ENCODE results near the gene CTNNA3.

CTNNA3 gene

GRCh38 chr10:67098461-67098860, 597.5 kb downstream of the CTNNA3 start:
- DNase-seq, result peak in 2 of 3 experiments; percentile 9 to 70

- no peak for DNase-seq
Observed at GRCh38 chr10:67095531-67095930, 600.5 kb downstream of the CTNNA3 start.

DNA sequence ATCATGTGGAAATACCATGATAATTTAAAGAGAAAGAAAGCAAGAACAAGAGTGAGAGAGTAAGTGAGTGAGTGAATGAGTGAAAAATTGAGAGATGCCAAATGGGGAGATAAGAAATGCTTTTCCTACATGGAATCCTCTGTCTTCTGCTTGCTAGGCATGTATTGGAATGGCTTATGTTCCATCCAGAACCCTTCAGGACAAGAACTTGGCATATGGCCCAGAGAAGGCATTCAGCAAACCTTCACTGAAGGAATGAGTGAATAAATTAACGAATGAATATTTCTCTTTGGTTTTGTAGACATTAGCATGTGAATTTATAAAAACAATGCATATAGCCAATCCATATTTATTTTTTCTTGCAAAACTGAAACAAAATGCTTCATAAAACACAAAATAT, 608.0 kb downstream of the CTNNA3 start:
- no peak for DNase-seq

- no peak for DNase-seq
Observed at GRCh38 chr10:67087135-67087425, 608.9 kb downstream of the CTNNA3 start.

- no peak for DNase-seq
Observed at GRCh38 chr10:67086327-67087134, 609.5 kb downstream of the CTNNA3 start.

- no peak for DNase-seq
Observed at GRCh38 chr10:67079126-67079525, 616.9 kb downstream of the CTNNA3 start.

DNA sequence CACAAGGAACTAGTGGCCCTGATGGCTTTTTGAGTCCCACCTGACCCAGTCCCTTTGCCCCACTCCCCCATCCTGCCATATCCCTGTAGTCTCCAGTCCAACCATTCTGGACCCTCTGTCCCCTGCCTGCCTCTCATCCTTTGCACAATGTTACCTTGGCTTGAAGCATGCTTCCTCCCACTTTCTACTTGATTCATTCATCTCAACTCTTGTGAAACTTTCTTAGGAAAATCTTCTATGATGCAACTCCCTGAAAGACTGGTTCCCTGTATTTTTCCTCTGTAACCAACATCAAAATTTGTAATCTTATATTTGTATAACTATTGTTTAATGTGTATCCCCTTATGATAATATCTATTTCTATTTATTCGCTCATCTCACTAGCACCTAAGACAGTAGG, 618.6 kb downstream of the CTNNA3 start:
- DNase-seq, result no peak

DNA sequence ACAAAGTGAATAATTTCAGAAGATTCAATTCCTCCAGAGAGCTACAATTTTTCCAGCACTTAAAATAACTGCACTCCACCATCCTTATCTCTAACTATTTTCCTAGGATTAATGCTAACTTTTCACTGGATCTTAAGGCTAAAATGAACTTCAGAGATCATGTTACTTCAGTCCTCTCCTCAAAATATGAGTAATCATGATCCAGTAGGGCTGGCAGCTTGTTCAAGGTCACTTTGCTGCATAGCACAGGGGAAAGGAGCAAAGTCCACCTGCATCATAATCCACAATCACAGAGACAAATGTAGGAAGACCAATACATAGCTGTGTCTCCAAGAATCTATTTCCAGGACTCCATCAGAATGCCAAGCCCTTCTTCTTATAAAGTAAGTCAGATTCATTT, 619.9 kb downstream of the CTNNA3 start:
- DNase-seq, result no peak

- no peak for DNase-seq
Observed at GRCh38 chr10:67075491-67075971, 620.5 kb downstream of the CTNNA3 start.

GRCh38 chr10:67072654-67073053, 623.3 kb downstream of the CTNNA3 start:
- no peak for DNase-seq

DNA sequence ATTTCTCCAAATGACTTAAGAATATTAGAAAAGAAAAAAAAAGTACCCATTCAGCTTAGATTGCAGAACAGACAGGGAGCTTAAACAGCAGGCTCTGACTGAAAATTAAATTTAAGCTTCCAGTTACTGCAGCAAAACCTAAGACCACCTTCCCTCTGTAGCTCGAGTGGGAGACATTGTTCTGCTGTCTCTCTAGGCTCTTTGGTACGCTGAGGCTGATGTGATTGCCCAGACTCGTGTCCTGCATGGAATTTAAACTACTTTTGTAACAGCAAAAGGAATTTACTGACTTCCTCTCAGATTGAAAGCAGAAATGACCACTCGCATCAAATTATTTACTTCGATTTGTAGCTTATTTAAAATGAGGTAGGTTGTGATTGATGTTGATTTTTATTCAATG, 645.6 kb downstream of the CTNNA3 start:
- no peak for DNase-seq

- no peak for DNase-seq
Observed at GRCh38 chr10:67049988-67050387, 646.0 kb downstream of the CTNNA3 start.

DNA sequence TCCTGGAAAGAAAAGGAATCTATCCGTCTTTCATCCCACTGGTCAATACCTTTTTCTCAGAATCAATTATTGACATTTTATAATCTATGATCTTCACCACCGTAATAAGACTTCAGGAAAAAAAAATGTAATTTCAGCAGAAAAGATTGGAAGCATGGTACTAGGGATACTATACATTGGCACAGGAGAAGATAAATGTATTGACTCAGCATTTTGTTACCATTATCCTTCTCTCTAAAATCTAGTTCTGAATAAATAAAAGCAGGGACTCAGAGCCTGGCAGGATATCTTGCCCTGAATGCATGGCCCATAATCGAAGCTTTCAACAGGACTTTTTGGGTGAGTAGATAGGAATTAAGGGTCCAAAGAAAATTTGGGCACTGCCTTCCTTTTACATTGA, 649.5 kb downstream of the CTNNA3 start:
- no peak for DNase-seq

GRCh38 chr10:67045404-67045803, 650.6 kb downstream of the CTNNA3 start:
- DNase-seq, result no peak

- DNase-seq, result no peak
Observed at GRCh38 chr10:67043041-67043440, 653.0 kb downstream of the CTNNA3 start.

DNA sequence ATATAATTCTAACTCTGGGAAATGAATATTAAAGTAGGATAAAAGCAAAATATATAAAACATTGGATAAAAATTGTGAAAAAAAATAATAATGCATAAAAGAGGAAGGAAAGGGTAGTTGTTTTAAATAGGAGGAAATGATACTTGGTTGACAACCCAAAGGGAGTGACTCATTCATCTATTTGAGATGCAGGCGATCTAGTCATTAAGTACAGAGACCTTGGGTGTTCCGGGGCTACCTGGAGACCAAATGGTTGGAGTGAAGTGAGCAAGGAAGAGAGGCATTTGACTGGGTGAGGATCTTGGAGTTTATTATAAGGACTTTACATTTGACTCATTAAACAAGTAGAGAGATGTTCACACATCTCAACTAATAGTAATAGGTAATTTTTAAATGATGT, 659.2 kb downstream of the CTNNA3 start:
- no peak for DNase-seq

DNA sequence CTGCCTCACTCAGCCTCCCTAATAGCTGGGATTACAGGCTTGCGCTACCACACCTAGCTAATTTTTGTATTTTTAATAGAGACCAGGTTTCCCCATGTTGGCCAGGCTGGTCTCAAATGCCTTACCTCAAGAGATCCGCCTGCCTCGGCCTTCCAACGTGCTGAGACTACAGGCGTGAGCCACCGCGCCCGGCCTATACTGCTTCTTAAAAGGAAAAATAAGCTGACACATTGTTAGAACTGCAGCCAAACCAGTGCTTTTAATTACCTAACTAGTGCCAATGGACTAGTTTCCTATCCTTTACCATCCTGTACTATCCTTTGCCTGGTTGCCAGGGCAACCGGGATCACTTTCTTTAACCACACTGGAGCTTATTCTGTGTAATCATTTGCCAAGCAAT, 662.1 kb downstream of the CTNNA3 start:
- DNase-seq, result peak in 1 of 3 experiments; percentile 3

GRCh38 chr10:67022099-67022498, 673.9 kb downstream of the CTNNA3 start:
- DNase-seq, result no peak

DNA sequence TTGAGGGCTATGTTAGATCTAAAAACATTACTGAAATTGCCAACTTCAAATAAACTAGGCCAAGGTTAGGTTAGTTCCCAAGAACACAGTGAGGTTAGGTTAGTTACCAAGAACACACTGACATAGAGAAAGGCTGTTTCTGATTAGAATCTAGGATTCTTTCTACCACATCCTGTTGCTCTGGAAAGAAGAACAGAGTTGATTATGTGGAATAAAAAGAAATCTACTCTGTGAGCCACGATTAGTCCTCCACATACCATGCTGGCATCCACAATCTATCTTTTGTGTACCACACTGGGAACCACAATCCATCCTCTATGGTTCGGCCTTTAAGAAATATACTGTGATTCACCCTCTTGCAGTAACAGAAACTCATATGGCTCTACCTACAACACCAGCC, 678.8 kb downstream of the CTNNA3 start:
- no peak for DNase-seq

GRCh38 chr10:67015225-67015624, 680.8 kb downstream of the CTNNA3 start:
- no peak for DNase-seq

- no peak for DNase-seq
Observed at GRCh38 chr10:67011981-67012380, 684.0 kb downstream of the CTNNA3 start.

DNA sequence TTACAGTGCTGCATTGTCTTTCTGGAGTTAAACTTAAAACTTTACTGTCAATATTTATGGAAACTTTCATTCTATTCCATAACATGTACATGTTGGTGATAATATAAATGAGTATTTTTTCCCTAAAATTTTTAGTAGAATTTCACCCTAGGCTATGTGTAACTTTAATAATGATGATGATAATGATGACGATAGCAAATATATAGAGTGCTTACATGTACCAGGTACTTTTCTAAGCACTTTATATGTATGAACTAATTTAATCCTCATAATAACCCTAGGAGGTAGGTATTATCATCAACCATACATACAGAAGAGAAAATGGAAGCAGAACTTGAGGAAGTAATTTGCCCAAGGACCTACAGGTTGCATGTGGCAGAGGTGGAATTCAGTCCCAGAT, 684.5 kb downstream of the CTNNA3 start:
- no peak for DNase-seq

- DNase-seq, result no peak
Observed at GRCh38 chr10:67005981-67006380, 690.0 kb downstream of the CTNNA3 start.

- no peak for DNase-seq
Observed at GRCh38 chr10:67004690-67005089, 691.3 kb downstream of the CTNNA3 start.

Data from NCI-H1417 (cell line).